GM21526 (cell line): ENCODE data around the gene STRA6.

Experiments
- ATAC-seq: cut with Tn5 transposase; IDR thresholded peaks from one replicate; pipeline ENCODE4 v1.9.1; 2021; ENCODE audit warnings: moderate library complexity; ENCODE audit not compliant: unreplicated experiment, low FRiP score

The STRA6 gene

GRCh38 chr15:74185710-74186348, 16.8 kb downstream of the STRA6 start:
- no peak for ATAC-seq

- no peak for ATAC-seq
Measured at GRCh38 chr15:74184582-74185091, 17.9 kb downstream of the STRA6 start.

- no peak for ATAC-seq
Measured at GRCh38 chr15:74182131-74182530, 20.5 kb downstream of the STRA6 start.

- ATAC-seq, result no peak
Measured at GRCh38 chr15:74180881-74181602, 21.5 kb downstream of the STRA6 start.

GRCh38 chr15:74179983-74180880, 22.4 kb downstream of the STRA6 start:
- no peak for ATAC-seq

GRCh38 chr15:74179101-74179841, 23.3 kb downstream of the STRA6 start:
- ATAC-seq, result no peak

- no peak for ATAC-seq
Measured at GRCh38 chr15:74178326-74179100, 24.1 kb downstream of the STRA6 start.

- no peak for ATAC-seq
Measured at GRCh38 chr15:74176262-74177214, 26.0 kb downstream of the STRA6 start.

GRCh38 chr15:74175271-74176191, 27.1 kb downstream of the STRA6 start:
- ATAC-seq, result no peak

- ATAC-seq, result no peak
Measured at GRCh38 chr15:74174958-74175253, 27.7 kb downstream of the STRA6 start.

GRCh38 chr15:74174219-74174957, 28.2 kb downstream of the STRA6 start:
- no peak for ATAC-seq

- no peak for ATAC-seq
Measured at GRCh38 chr15:74173380-74174218, 29.0 kb downstream of the STRA6 start, which contains the start of gene ISLR. ISLR (plus strand) TSS chr15:74173710; CDS start chr15:74174859, 1,149 bp downstream.

- ATAC-seq, result no peak
Measured at GRCh38 chr15:74172701-74173379, 29.7 kb downstream of the STRA6 start.

GRCh38 chr15:74171965-74172541, 30.5 kb downstream of the STRA6 start:
- ATAC-seq, result no peak
